ENCODE results near the gene ZNF45.

DNA sequence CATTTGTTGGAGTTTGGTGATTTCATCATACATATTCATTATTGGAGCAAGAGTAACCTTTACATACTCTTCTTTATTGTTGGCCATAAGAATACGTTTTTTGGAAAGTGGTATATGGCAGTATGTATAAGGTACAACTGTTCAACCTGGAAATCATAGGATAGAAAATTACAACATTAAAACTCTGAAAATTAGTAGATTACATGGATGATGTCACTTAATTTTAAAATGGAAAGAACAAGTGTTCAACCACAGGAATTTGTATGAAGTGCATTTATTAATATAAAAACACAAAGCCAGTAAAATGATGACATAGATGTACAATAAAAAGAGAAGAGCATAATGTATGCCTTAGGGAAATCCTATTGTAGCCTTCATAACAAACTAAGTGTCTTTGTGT lies 41.6 kb upstream of the ZNF45 start:
- TF ChIP-seq, protein P1, sequence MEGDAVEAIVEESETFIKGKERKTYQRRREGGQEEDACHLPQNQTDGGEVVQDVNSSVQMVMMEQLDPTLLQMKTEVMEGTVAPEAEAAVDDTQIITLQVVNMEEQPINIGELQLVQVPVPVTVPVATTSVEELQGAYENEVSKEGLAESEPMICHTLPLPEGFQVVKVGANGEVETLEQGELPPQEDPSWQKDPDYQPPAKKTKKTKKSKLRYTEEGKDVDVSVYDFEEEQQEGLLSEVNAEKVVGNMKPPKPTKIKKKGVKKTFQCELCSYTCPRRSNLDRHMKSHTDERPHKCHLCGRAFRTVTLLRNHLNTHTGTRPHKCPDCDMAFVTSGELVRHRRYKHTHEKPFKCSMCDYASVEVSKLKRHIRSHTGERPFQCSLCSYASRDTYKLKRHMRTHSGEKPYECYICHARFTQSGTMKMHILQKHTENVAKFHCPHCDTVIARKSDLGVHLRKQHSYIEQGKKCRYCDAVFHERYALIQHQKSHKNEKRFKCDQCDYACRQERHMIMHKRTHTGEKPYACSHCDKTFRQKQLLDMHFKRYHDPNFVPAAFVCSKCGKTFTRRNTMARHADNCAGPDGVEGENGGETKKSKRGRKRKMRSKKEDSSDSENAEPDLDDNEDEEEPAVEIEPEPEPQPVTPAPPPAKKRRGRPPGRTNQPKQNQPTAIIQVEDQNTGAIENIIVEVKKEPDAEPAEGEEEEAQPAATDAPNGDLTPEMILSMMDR (IDR thresholded peaks at IDR 0.05 in 4 of 5, conservative IDR thresholded peaks at IDR 0.05 in 1 of 5), result no peak
- TF ChIP-seq POLR2A (IDR thresholded peaks at IDR 0.05), result no peak
